ENCODE results near the gene KRTAP4-16.
"Not testable (repeated sequence)": the region's sequence is repeated elsewhere in the genome, so short reads cannot be mapped to it uniquely, and the experiment has no call there.

Gene KRTAP4-16

DNA sequence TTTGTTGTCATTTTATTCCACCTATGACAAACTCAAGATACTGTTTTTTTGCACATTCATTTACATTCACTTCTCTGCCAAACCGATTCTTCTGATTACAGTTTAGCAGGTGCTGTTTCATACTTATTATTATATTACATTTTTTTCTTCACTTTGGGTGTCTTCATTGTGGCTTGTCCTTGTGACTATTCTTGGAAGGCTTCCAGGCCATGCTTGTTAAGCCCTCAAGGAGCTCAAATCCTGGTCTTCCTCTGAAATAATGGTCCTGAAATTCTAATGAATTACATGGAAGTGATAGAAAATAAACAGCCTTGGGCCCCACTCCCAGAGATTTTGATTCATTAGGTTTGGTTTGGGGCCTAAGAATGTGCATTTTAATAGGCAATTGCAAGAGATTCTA lies 37.7 kb downstream of the KRTAP4-16 start:
- Histone ChIP-seq H3K4me3 (ENCODE audit: low read length) (no peak overlapping the region), H3K36me3 (ENCODE audit: insufficient read depth, low read depth, low read length) (no peaks in the 10 kb centered on the region), H3K9ac (ENCODE audit: low read depth, low read length) (no peak overlapping the region), H3K9me3 (ENCODE audit: insufficient read depth, low read depth, low read length) (no peaks in the 10 kb centered on the region), H3K27me3 (ENCODE audit: insufficient read depth, low read length) (no peaks in the 10 kb centered on the region), H3K4me1 (ENCODE audit: insufficient read depth, low read length) (no peaks in the 10 kb centered on the region), H3K27ac (ENCODE audit: low read length) (no peak overlapping the region)

DNA sequence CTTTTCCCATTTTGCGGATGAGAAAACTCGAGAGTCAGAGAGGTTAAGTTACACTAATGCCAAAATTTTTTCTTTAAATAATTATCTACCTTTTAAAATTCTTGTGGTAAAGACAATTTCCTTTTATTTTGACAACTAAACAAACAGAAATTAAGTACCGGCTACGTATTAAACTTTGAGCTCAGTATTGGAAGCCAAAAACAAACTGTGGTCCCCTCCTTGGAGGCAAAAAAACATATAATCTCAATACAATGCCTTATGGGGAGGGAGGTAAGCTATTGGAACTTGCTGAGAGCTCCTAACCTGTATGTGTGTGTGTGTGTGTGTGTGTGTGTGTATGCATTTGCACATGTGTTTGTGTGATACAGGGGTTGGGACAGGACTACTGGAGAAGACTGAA lies 38.6 kb downstream of the KRTAP4-16 start:
- Histone ChIP-seq H3K4me1 (ENCODE audit: insufficient read depth, low read length) (no peaks in the 10 kb centered on the region), H3K36me3 (ENCODE audit: insufficient read depth, low read depth, low read length) (no peaks in the 10 kb centered on the region), H3K4me3 (ENCODE audit: low read length) (no peak overlapping the region), H3K9me3 (ENCODE audit: insufficient read depth, low read depth, low read length) (no peaks in the 10 kb centered on the region), H3K9ac (ENCODE audit: low read depth, low read length) (no peak overlapping the region), H3K27ac (ENCODE audit: low read length) (no peak overlapping the region), H3K27me3 (ENCODE audit: insufficient read depth, low read length) (no peaks in the 10 kb centered on the region)

DNA sequence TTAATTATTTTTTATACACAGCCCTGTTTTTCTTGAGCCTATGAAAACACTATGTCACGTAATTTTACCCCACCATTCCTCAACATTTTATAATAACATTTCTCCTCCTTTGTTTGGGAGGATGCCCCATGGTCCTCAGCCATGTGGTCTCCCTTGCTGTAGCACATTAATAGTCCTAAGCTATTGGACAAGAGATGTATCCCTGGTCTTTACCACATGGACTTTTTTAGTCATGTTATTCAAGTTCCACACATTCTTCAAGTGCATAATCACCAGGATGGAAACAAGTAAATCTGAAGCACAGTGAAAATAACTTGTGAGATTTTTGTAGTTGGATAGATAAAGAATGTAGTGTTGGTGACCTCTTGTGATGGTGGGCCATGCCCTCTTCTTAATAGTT lies 40.0 kb downstream of the KRTAP4-16 start:
- no peak overlapping the region for H3K4me3 ChIP-seq (ENCODE audit: low read length)
- no peaks in the 10 kb centered on the region for H3K36me3 ChIP-seq (ENCODE audit: insufficient read depth, low read depth, low read length)
- H3K27ac ChIP-seq (ENCODE audit: low read length) = no peak overlapping the region
- H3K9ac ChIP-seq (ENCODE audit: low read depth, low read length) = no peak overlapping the region
- no peaks in the 10 kb centered on the region for H3K4me1 ChIP-seq (ENCODE audit: insufficient read depth, low read length)
- H3K9me3 ChIP-seq (ENCODE audit: insufficient read depth, low read depth, low read length) = no peaks in the 10 kb centered on the region
- H3K27me3 ChIP-seq (ENCODE audit: insufficient read depth, low read length) = no peaks in the 10 kb centered on the region

DNA sequence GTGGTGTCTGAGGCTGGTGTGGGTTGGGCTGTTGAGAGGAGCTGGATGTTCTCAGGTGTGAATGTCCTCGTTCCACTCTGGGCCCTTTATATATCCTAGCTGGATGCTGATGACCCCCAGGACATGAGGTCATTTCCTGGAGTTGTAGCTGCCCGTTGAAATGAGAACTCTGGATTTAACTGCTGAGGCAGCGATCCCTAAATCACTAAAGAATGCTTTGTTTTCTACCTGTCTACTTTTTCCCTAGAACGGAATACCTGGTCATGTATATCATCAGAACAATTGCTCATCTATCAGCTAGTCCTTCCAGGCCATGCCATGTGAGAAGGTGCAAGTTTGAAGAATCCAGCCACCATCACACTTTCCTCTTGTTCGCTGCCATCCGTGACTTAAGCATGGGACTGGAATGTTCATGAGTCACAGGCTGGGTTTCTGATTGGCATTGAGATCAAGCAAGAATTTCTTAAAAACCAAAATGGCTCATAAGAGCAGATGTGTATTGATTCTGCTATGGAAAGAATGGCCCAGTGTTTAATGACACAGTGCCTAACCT lies 41.9 kb downstream of the KRTAP4-16 start, which contains the start of gene KRTAP2-3:
Gene KRTAP2-3, minus strand, starts transcription at position 63 of the 553 bp plus-strand sequence. CDS start 64 bp downstream, outside the sequence.
- no peaks in the 10 kb centered on the region for H3K9me3 ChIP-seq (ENCODE audit: insufficient read depth, low read depth, low read length)
- H3K27me3 ChIP-seq (ENCODE audit: insufficient read depth, low read length) = no peaks in the 10 kb centered on the region
- no peak within 1 kb of the TSS for H3K4me3 ChIP-seq (ENCODE audit: low read length)
- no peaks in the 10 kb centered on the region for H3K36me3 ChIP-seq (ENCODE audit: insufficient read depth, low read depth, low read length)
- H3K4me1 ChIP-seq (ENCODE audit: insufficient read depth, low read length) = no peaks in the 10 kb centered on the region
- no peak within 1 kb of the TSS for H3K9ac ChIP-seq (ENCODE audit: low read depth, low read length)
- no peak within 1 kb of the TSS for H3K27ac ChIP-seq (ENCODE audit: low read length)

DNA sequence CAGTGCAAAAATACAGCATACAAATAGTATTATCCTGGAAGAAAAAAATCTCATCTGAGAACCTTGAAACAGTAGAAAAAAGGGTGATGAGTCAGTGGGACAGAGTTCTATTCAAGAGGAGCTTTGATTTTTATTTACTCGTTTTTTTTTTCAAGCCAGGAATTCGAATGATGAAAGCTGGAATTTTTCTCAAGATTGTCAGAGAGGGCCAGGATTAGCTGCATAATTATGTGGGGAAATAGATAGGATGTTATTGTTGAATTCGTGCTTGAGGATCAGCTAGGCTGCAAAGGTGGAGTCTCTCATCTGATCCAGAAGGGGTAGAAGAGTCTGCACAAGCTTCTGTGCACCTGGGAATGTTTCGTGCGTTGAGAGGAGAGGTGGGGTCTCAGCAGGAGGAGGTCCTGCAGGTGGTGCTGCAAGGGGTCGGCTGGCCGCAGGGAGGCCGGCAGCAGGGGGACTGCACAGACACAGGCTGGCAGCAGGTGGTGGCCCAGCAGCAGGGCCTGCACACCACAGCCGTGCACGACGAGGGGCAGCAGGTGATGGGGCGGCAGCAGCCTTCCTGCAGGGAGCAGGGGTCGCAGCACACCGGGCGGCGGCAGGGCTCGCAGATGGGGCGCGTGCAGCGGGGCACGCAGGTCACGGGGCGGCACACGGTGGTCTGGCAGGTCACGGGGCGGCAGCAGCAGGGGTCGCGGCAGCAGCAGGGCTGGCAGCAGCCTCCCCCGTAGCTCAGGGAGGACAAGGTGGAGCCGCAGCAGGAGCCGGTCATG lies 42.5 kb downstream of the KRTAP4-16 start:
- not testable (repeated sequence) for H3K9me3 ChIP-seq (ENCODE audit: insufficient read depth, low read depth, low read length); H3K4me1 ChIP-seq (ENCODE audit: insufficient read depth, low read length); H3K27ac ChIP-seq (ENCODE audit: low read length); H3K27me3 ChIP-seq (ENCODE audit: insufficient read depth, low read length); H3K9ac ChIP-seq (ENCODE audit: low read depth, low read length); H3K4me3 ChIP-seq (ENCODE audit: low read length); H3K36me3 ChIP-seq (ENCODE audit: insufficient read depth, low read depth, low read length)

GRCh38 chr17:41058741-41059140 lies 43.3 kb downstream of the KRTAP4-16 start:
- no peaks in the 10 kb centered on the region for H3K27me3 ChIP-seq (ENCODE audit: insufficient read depth, low read length)
- H3K36me3 ChIP-seq (ENCODE audit: insufficient read depth, low read depth, low read length) = no peaks in the 10 kb centered on the region
- no peak overlapping the region for H3K27ac ChIP-seq (ENCODE audit: low read length)
- H3K4me3 ChIP-seq (ENCODE audit: low read length) = no peak overlapping the region
- no peak overlapping the region for H3K9ac ChIP-seq (ENCODE audit: low read depth, low read length)
- H3K4me1 ChIP-seq (ENCODE audit: insufficient read depth, low read length) = no peaks in the 10 kb centered on the region
- H3K9me3 ChIP-seq (ENCODE audit: insufficient read depth, low read depth, low read length) = no peaks in the 10 kb centered on the region

DNA sequence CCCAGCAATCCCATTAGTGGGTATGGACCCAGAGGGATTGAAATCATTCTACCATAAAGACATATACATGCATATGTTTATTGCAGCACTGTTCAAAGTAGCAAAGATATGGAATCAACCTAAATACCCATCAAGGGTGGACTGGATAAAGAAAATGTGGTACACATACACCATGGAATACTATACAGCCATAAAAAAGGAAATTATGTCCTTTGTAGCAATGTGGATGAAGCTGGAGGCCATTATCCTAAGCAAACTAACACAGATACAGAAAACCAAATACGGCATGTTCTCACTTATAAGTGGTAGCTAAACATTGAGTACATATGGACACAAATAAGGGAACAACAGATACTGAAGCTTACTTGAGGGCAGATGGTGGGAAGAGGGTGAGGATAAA lies 44.5 kb downstream of the KRTAP4-16 start:
- Histone ChIP-seq H3K27ac (ENCODE audit: low read length) (no peak overlapping the region), H3K27me3 (ENCODE audit: insufficient read depth, low read length) (no peaks in the 10 kb centered on the region), H3K9me3 (ENCODE audit: insufficient read depth, low read depth, low read length) (no peaks in the 10 kb centered on the region), H3K9ac (ENCODE audit: low read depth, low read length) (no peak overlapping the region), H3K4me3 (ENCODE audit: low read length) (no peak overlapping the region), H3K4me1 (ENCODE audit: insufficient read depth, low read length) (no peaks in the 10 kb centered on the region), H3K36me3 (ENCODE audit: insufficient read depth, low read depth, low read length) (no peaks in the 10 kb centered on the region)

DNA sequence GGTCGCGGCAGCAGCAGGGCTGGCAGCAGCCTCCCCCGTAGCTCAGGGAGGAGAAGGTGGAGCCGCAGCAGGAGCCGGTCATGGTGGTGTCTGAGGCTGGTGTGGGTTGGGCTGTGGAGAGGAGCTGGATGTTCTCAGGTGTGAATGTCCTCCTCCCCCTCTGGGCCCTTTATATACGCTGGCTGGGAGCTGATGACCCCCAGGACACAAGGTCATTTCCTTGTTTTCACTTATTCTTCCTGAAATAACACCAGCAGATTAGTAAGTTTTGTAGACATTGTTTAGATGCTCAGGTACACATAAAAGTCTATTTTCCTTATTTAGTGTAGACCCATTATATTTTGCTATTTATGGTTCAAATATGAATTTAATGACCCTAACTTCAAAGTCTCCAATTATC lies 46.9 kb downstream of the KRTAP4-16 start, which contains the start of gene KRTAP2-2:
Gene KRTAP2-2, minus strand, starts transcription at position 101 of the 400 bp plus-strand sequence. Its CDS starts 19 bp downstream, at position 82.
- not testable (repeated sequence) for H3K9ac ChIP-seq (ENCODE audit: low read depth, low read length)

GRCh38 chr17:41054556-41054955 lies 47.5 kb downstream of the KRTAP4-16 start:
- H3K36me3 ChIP-seq (ENCODE audit: insufficient read depth, low read depth, low read length); H3K27me3 ChIP-seq (ENCODE audit: insufficient read depth, low read length); H3K9ac ChIP-seq (ENCODE audit: low read depth, low read length); H3K4me1 ChIP-seq (ENCODE audit: insufficient read depth, low read length); H3K9me3 ChIP-seq (ENCODE audit: insufficient read depth, low read depth, low read length); H3K4me3 ChIP-seq (ENCODE audit: low read length); H3K27ac ChIP-seq (ENCODE audit: low read length): not testable (repeated sequence)

More for the DNA sequence above, 46.9 kb downstream of the KRTAP4-16 start, which contains the start of gene KRTAP2-2:
- not testable (repeated sequence) for H3K9me3 ChIP-seq (ENCODE audit: insufficient read depth, low read depth, low read length); H3K27ac ChIP-seq (ENCODE audit: low read length); H3K27me3 ChIP-seq (ENCODE audit: insufficient read depth, low read length); H3K36me3 ChIP-seq (ENCODE audit: insufficient read depth, low read depth, low read length); H3K4me3 ChIP-seq (ENCODE audit: low read length); H3K4me1 ChIP-seq (ENCODE audit: insufficient read depth, low read length)

DNA sequence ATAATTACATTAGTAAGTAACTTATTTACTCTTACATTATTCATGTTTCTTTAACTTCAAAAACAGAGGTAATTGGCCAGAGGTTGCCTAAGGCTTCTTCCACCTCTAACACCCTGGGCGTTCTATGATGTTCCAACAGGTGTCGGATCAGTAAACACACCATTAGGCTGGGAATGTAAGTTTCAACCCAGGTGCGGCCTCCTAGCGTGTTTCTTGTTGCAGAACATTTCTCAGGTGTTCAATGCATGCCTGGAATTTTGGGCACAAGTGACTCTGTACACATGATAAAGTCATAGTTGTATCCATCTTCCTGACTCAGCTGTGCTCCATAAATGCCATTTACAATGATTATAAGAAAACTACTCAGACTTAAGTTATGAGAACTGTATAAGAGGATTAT lies 48.0 kb downstream of the KRTAP4-16 start:
- no peak overlapping the region for H3K4me3 ChIP-seq (ENCODE audit: low read length)
- H3K27me3 ChIP-seq (ENCODE audit: insufficient read depth, low read length) = no peaks in the 10 kb centered on the region
- no peaks in the 10 kb centered on the region for H3K4me1 ChIP-seq (ENCODE audit: insufficient read depth, low read length)
- no peaks in the 10 kb centered on the region for H3K36me3 ChIP-seq (ENCODE audit: insufficient read depth, low read depth, low read length)
- no peak overlapping the region for H3K27ac ChIP-seq (ENCODE audit: low read length)
- no peaks in the 10 kb centered on the region for H3K9me3 ChIP-seq (ENCODE audit: insufficient read depth, low read depth, low read length)
- no peak overlapping the region for H3K9ac ChIP-seq (ENCODE audit: low read depth, low read length)

GRCh38 chr17:41052566-41052965 lies 49.4 kb downstream of the KRTAP4-16 start:
- Histone ChIP-seq H3K27ac (ENCODE audit: low read length) (no peak overlapping the region), H3K9me3 (ENCODE audit: insufficient read depth, low read depth, low read length) (no peaks in the 10 kb centered on the region), H3K36me3 (ENCODE audit: insufficient read depth, low read depth, low read length) (no peaks in the 10 kb centered on the region), H3K9ac (ENCODE audit: low read depth, low read length) (no peak overlapping the region), H3K27me3 (ENCODE audit: insufficient read depth, low read length) (no peaks in the 10 kb centered on the region), H3K4me3 (ENCODE audit: low read length) (no peak overlapping the region), H3K4me1 (ENCODE audit: insufficient read depth, low read length) (no peaks in the 10 kb centered on the region; the same call in 1 of the 2 replicates)
